ENCODE results near the gene OR4S1. TPM values are rescaled to one million over a fixed set of nuclear protein-coding genes. Genes with fewer than 3 reads are reported as not detected.
"Not testable (repeated sequence)": the region's sequence is repeated elsewhere in the genome, so short reads cannot be mapped to it uniquely, and the experiment has no call there.

Gene OR4S1
- polyA plus RNA-seq, 2 of the 4 experiments (the other 2 are of a cell fraction) = not detected

- TF ChIP-seq USF2 (IDR thresholded peaks at IDR 0.05) (no peak), KDM5A (IDR thresholded peaks at IDR 0.05) (no peak), POLR2AphosphoS2 (conservative IDR thresholded peaks at IDR 0.05; ENCODE audit: low read length) (no peak), MAFK (IDR thresholded peaks at IDR 0.05; ENCODE audit: partially characterized antibody) (no peak), RNF2 (IDR thresholded peaks at IDR 0.05; ENCODE audit: borderline replicate concordance, low read depth) (no peak), CBX8 (IDR thresholded peaks at IDR 0.05) (no peak), CHD4 (IDR thresholded peaks at IDR 0.05; ENCODE audit: borderline replicate concordance) (no peak), CEBPB (IDR thresholded peaks at IDR 0.05) (no peak)
Observed at GRCh38 chr11:48341466-48341865, 35.4 kb downstream of the OR4S1 start (continued).

GRCh38 chr11:48342505-48342904 is 36.5 kb downstream of the OR4S1 start:
- POLR2A ChIA-PET = not testable (repeated sequence)
- WGBS (ENCODE audit: missing lambda C conversion rate) = 0% methylated on average over 2 of the region's 2 CpGs
- CTCF ChIA-PET = interaction anchor here (1.0 to 1.1 kb wide), 2 partner anchors 35 to 41 kb away, joined by 3 read pairs; no protein-coding TSS in a partner anchor

GRCh38 chr11:48346286-48346685 is 40.3 kb downstream of the OR4S1 start:
- H3K27ac ChIP-seq; FAIRE-seq; CTCF ChIA-PET; H3K9me3 ChIP-seq; H3K4me1 ChIP-seq; H3K4me2 ChIP-seq; ATAC-seq; DNase-seq (ENCODE audit: low read depth in 1 of 2, low spot score in 1 of 2); H3K4me3 ChIP-seq; POLR2A ChIA-PET: not testable (repeated sequence)
- 25% methylated on average over 5 of the region's 5 CpGs for WGBS (ENCODE audit: missing lambda C conversion rate)

More at GRCh38 chr11:48342505-48342904, 36.5 kb downstream of the OR4S1 start:
- H3K4me1 ChIP-seq; H3K4me2 ChIP-seq; ATAC-seq; FAIRE-seq; DNase-seq (ENCODE audit: low read depth in 1 of 2, low spot score in 1 of 2); H3K9me3 ChIP-seq; H3K4me3 ChIP-seq; H3K27ac ChIP-seq: not testable (repeated sequence)

GRCh38 chr11:48354013-48354412 is 48.0 kb downstream of the OR4S1 start:
- POLR2A ChIA-PET = no interaction called here
- no peak for FAIRE-seq

GRCh38 chr11:48354677-48355076 is 48.7 kb downstream of the OR4S1 start:
- ChIA-PET CTCF (no interaction called here), POLR2A (no interaction called here)
- H3K9me3 ChIP-seq = no peaks in the 10 kb centered on the region
- no peak overlapping the region for H3K4me2 ChIP-seq
- no peak overlapping the region for H3K27ac ChIP-seq
- DNase-seq (ENCODE audit: low read depth in 1 of 2, low spot score in 1 of 2) (no peak), FAIRE-seq (no peak), ATAC-seq (no peak)
- WGBS (ENCODE audit: missing lambda C conversion rate) = 45% methylated on average over 1 of the region's 1 CpG
- H3K4me3 ChIP-seq = no peak overlapping the region
- H3K4me1 ChIP-seq = no peaks in the 10 kb centered on the region
- no peak for TF ChIP-seq POLR2A (IDR thresholded peaks at IDR 0.05; ENCODE audit: low read length)
- no peak for TF ChIP-seq ZFP36 (IDR thresholded peaks at IDR 0.05; ENCODE audit: borderline replicate concordance, partially characterized antibody)
- TF ChIP-seq NR3C1 (IDR thresholded peaks at IDR 0.05) = no peak
- TF ChIP-seq CBX2 (IDR thresholded peaks at IDR 0.05; ENCODE audit: borderline replicate concordance, low read depth) = no peak
- TF ChIP-seq RAD21 (conservative IDR thresholded peaks at IDR 0.05 in 1 of 2, IDR thresholded peaks at IDR 0.05 in 1 of 2) = no peak
- no peak for TF ChIP-seq EHMT2 (IDR thresholded peaks at IDR 0.05; ENCODE audit: low read depth)
- no peak for TF ChIP-seq ATOH8 (CRISPR knock-in tag; IDR thresholded peaks at IDR 0.05; ENCODE audit: low read depth)
- no peak for TF ChIP-seq EP300 (IDR thresholded peaks at IDR 0.05)
- TF ChIP-seq RNF2 (IDR thresholded peaks at IDR 0.05; ENCODE audit: borderline replicate concordance, low read depth) = no peak
- no peak for TF ChIP-seq HES2 (IDR thresholded peaks at IDR 0.05)

More at GRCh38 chr11:48354013-48354412, 48.0 kb downstream of the OR4S1 start:
- Histone ChIP-seq H3K27ac (no peak overlapping the region), H3K4me2 (no peak overlapping the region), H3K4me3 (no peak overlapping the region), H3K9me3 (no peaks in the 10 kb centered on the region), H3K4me1 (no peaks in the 10 kb centered on the region)
- WGBS (ENCODE audit: missing lambda C conversion rate) = 64% methylated on average over 4 of the region's 4 CpGs
- no peak for DNase-seq (ENCODE audit: low read depth in 1 of 2, low spot score in 1 of 2)
- CTCF ChIA-PET = no interaction called here
- no peak for TF ChIP-seq HDAC2 (IDR thresholded peaks at IDR 0.05)
- no peak for TF ChIP-seq TFCP2L1 (CRISPR knock-in tag; IDR thresholded peaks at IDR 0.05)
- TF ChIP-seq ZSCAN20 (CRISPR knock-in tag; IDR thresholded peaks at IDR 0.05) = no peak
- TF ChIP-seq HOXA7 (CRISPR knock-in tag; IDR thresholded peaks at IDR 0.05) = no peak
- TF ChIP-seq HEYL (CRISPR knock-in tag; IDR thresholded peaks at IDR 0.05) = no peak
- no peak for TF ChIP-seq NPAS2 (CRISPR knock-in tag; IDR thresholded peaks at IDR 0.05; ENCODE audit: borderline replicate concordance)
- TF ChIP-seq ZC3H11A (IDR thresholded peaks at IDR 0.05) = no peak
- TF ChIP-seq PHF8 (IDR thresholded peaks at IDR 0.05; ENCODE audit: borderline replicate concordance, low read depth) = no peak
- TF ChIP-seq ELK1 (IDR thresholded peaks at IDR 0.05; ENCODE audit: low read depth, low read length) = no peak
- TF ChIP-seq ATOH8 (CRISPR knock-in tag; IDR thresholded peaks at IDR 0.05; ENCODE audit: low read depth) = no peak
- no peak for ATAC-seq

Data from A549 (cell line).